ENCODE data around the gene SLC35D3. TPM values are rescaled to one million over a fixed set of nuclear protein-coding genes. Genes with fewer than 3 reads are reported as not detected.

The SLC35D3 gene
- total RNA-seq, 4 donors from 2014 or later, result not detected

DNA sequence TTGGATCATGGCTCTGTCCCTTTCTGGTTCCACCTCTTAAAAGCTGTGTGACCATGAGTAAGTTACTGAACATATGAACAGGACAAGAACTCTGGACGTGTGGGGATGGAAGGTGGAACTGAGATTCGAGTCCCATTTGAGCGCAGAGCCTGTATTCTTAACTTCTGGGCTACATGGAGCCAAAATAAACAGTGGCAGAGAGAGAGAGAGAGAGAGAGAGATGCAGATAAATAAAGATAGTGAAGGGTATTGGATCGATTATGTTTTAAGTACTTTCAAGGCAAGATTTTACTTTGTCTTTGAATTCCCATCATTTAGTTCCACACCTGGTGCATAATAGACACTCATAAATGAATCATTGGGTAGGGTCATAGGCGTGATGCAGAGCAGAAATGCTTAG is 39.7 kb downstream of the SLC35D3 start:
- TF ChIP-seq, protein P1, sequence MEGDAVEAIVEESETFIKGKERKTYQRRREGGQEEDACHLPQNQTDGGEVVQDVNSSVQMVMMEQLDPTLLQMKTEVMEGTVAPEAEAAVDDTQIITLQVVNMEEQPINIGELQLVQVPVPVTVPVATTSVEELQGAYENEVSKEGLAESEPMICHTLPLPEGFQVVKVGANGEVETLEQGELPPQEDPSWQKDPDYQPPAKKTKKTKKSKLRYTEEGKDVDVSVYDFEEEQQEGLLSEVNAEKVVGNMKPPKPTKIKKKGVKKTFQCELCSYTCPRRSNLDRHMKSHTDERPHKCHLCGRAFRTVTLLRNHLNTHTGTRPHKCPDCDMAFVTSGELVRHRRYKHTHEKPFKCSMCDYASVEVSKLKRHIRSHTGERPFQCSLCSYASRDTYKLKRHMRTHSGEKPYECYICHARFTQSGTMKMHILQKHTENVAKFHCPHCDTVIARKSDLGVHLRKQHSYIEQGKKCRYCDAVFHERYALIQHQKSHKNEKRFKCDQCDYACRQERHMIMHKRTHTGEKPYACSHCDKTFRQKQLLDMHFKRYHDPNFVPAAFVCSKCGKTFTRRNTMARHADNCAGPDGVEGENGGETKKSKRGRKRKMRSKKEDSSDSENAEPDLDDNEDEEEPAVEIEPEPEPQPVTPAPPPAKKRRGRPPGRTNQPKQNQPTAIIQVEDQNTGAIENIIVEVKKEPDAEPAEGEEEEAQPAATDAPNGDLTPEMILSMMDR (IDR thresholded peaks at IDR 0.05; ENCODE audit: low read depth), result no peak

DNA sequence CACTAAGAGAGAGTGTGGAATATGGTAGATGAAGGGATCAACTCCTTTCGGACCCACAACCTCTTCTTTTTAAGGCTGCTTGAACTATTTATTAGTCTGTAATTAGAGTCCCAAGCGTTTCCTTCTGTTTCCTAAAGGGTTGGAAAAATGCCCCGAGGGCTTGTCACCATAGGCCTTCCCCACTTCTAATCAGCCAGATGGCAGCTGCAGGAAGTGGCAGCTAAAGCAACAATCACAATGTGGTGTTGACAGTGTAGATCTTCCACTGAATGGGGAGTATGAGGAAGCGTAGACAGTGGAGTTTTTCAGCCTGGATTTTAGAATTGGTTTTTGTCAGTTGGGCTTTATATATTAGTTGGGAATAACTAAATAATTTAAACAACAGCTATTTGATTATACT is 40.6 kb downstream of the SLC35D3 start:
- TF ChIP-seq, protein P1 (IDR thresholded peaks at IDR 0.05; ENCODE audit: low read depth), result no peak

- TF ChIP-seq, protein P1 (IDR thresholded peaks at IDR 0.05; ENCODE audit: low read depth), result no peak
Observed at GRCh38 chr6:136963259-136963658, 41.2 kb downstream of the SLC35D3 start.

DNA sequence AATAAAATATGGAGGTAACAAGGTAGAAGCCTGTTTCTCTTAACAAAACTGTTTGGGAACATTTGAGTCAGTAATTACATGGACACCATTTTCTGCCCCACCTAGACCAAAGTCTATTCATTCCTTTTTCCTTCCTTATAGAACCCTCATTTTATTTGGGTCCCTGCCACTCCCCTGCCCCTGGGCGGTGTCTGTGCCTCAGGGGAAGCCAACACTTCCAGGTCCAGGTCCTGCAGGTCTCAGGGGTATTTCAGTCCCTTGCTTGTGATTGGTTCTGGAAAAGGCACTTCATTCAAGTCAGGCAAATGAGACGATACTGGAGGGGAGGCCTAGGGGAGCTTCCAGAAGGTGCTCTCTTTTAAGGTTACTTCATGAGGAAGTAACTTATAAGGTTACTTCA is 42.3 kb downstream of the SLC35D3 start:
- TF ChIP-seq, protein P1 (IDR thresholded peaks at IDR 0.05; ENCODE audit: low read depth), result no peak

GRCh38 chr6:136967876-136968752 is 46.0 kb downstream of the SLC35D3 start:
- TF ChIP-seq, protein P1 (IDR thresholded peaks at IDR 0.05; ENCODE audit: low read depth), result no peak

GRCh38 chr6:136968837-136969236 is 46.7 kb downstream of the SLC35D3 start:
- TF ChIP-seq, protein P1 (IDR thresholded peaks at IDR 0.05; ENCODE audit: low read depth), result no peak

DNA sequence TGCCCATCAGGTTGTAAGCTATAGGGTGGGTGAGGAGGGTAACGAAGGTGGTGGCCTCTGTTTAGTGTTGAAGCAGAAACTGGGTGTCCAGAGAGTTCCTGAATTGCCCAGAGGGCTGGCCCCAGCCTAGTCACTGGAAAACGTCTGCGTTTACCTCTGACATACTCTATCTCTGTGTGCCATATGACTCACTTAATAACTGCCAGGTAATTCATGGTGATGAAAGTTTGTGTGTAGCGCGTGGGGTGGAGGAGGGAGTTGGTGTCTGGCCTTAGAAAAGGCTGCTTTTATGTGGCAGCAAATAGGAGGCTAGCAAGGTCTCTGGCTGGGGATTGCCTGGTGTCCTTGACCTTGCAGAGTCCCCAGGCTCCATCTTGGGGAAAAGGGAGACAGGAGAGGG is 47.3 kb downstream of the SLC35D3 start:
- TF ChIP-seq, protein P1 (IDR thresholded peaks at IDR 0.05; ENCODE audit: low read depth), result no peak

Data from subcutaneous adipose tissue (tissue), 4 donors.